Measurements from ENCODE around the gene STK39. TPM values are rescaled to one million over a fixed set of nuclear protein-coding genes. Genes with fewer than 3 reads are reported as not detected.

The STK39 gene
- total and polyA plus RNA-seq, 2 experiments from 2014 or later: 3.2 to 14.6 TPM

DNA sequence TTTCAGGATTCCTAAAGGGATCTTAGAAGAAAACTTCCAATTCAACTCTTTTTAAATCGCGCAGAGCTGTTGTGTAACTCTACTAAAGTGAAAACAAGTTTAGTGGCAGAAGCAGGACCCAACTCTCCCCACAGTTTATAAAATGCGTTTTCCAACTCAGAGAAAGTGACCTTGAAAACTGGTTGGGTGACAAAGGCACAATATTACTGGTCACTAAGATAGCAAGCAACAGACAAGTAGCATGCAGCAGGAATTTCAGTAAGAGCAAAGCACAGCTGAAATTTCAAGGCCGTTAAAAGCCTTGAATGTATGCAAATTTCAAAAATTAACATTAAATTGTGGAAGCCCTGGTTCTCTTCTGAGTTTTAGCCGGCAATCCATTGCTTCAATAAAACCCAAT is 66.9 kb downstream of the STK39 start:
- no peak overlapping the region for H2AFZ ChIP-seq
- H3K4me3 ChIP-seq: no peak overlapping the region
- in situ Hi-C loops (cut with MboI): no loop called here
- no peaks in the 10 kb centered on the region for H3K9me3 ChIP-seq (ENCODE audit: low read depth)
- no peaks in the 10 kb centered on the region for H3F3A ChIP-seq (ENCODE audit: insufficient read depth)
- 88 to 93% methylated on average over 5 of the region's 5 CpGs for WGBS, 2 experiments (ENCODE audit: low coverage in 1 of 2, low lambda C conversion rate in 2 of 2, missing lambda C conversion rate in 2 of 2)
- H3K4me1 ChIP-seq (ENCODE audit: insufficient read depth): peaks cover 9% of the 10 kb centered on the region
- no peak overlapping the region for H3K9ac ChIP-seq
- no peaks in the 10 kb centered on the region for H4K20me1 ChIP-seq (ENCODE audit: insufficient read depth)
- H3K36me3 ChIP-seq (ENCODE audit: low read depth): no peaks in the 10 kb centered on the region
- H3K9me2 ChIP-seq (ENCODE audit: insufficient read depth): no peaks in the 10 kb centered on the region
- H3K79me2 ChIP-seq (ENCODE audit: insufficient read depth): peaks cover 41% of the 10 kb centered on the region
- no peak overlapping the region for H3K4me2 ChIP-seq (ENCODE audit: unreplicated experiment)
- no peaks in the 10 kb centered on the region for H3K27me3 ChIP-seq (replicated peaks; ENCODE audit: insufficient read depth)
- H3K27ac ChIP-seq: no peak overlapping the region
- TF ChIP-seq EZH2 (IDR thresholded peaks at IDR 0.05; ENCODE audit: insufficient read depth, poor library complexity, severe bottlenecking): no peak
- no peak for TF ChIP-seq EZH2phosphoT487 (IDR thresholded peaks at IDR 0.05; ENCODE audit: insufficient read depth, low read depth)
- no peak for DNase-seq

DNA sequence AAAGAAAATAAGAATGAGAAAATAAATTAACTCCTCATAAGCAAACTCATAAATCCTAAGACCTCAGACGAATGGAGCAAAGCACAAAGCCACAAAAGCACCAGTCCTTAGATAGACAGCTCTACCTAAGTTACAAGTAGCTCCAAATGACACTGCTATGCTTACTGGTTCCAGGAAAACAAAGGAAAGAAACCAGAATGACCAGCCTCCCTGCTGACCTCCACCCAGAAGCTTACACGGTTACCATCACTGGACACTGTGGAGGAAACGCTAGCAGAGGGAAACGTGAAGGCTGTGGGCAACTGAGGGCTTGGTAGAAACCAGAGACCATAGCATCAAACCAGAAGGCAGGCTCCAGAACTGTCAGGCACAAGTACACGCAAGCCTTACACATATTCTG is 67.8 kb downstream of the STK39 start:
- Histone ChIP-seq H3K36me3 (ENCODE audit: low read depth) (no peaks in the 10 kb centered on the region), H3K4me1 (ENCODE audit: insufficient read depth) (no peaks in the 10 kb centered on the region), H2AFZ (no peak overlapping the region), H3K9me3 (ENCODE audit: low read depth) (no peaks in the 10 kb centered on the region), H3F3A (ENCODE audit: insufficient read depth) (no peaks in the 10 kb centered on the region), H3K79me2 (ENCODE audit: insufficient read depth) (peaks cover 36% of the 10 kb centered on the region), H3K9me2 (ENCODE audit: insufficient read depth) (no peaks in the 10 kb centered on the region), H3K27ac (no peak overlapping the region), H3K4me2 (ENCODE audit: unreplicated experiment) (no peak overlapping the region), H4K20me1 (ENCODE audit: insufficient read depth) (no peaks in the 10 kb centered on the region), H3K9ac (no peak overlapping the region), H3K4me3 (no peak overlapping the region), H3K27me3 (replicated peaks; ENCODE audit: insufficient read depth) (no peaks in the 10 kb centered on the region)
- TF ChIP-seq EZH2 (IDR thresholded peaks at IDR 0.05; ENCODE audit: insufficient read depth, poor library complexity, severe bottlenecking): no peak
- no peak for DNase-seq
- WGBS, 2 experiments (ENCODE audit: low coverage in 1 of 2, low lambda C conversion rate in 2 of 2, missing lambda C conversion rate in 2 of 2): 87 to 90% methylated on average over 5 of the region's 5 CpGs
- in situ Hi-C loops (cut with MboI): no loop called here

DNA sequence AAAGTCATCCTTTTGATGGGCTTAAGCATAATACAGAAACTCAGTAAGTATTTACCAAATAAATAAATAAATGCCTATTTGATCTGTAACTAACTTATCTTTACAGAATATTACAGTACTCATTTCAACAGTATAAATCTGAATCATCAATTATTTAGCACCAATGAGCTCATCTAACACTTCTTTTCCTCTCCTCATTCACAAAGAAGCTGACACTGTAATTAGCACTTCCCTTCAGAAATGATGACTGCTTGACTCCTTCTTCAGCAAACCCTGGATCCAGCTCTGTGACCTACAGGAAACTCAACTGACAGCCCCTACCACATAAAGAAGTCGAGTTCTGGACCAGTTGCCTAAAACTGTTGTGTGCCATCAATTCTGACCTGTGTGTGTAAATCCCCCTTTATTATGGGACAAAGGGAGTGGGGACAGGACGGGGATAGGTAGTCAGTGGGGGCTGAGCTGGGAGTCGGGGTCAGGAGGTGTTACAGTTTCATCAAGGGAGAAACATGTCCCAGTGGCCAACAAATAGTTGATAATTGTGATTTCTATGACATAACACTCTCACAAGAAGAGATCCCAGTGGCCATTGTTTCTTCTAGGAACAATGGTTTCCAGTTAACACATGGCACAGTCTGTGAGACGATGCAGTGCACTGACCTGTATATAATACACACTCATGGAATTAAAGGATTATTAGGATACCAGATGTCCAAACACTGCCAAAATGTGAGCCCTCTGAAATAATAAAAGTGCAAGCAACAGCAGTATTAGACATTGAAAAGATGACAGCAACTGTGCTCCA is 68.7 kb downstream of the STK39 start:
- no peaks in the 10 kb centered on the region for H4K20me1 ChIP-seq (ENCODE audit: insufficient read depth)
- H3K36me3 ChIP-seq (ENCODE audit: low read depth): no peaks in the 10 kb centered on the region
- no peaks in the 10 kb centered on the region for H3K4me1 ChIP-seq (ENCODE audit: insufficient read depth)
- TF ChIP-seq EZH2 (IDR thresholded peaks at IDR 0.05; ENCODE audit: insufficient read depth, poor library complexity, severe bottlenecking): no peak
- no peak for TF ChIP-seq EZH2phosphoT487 (IDR thresholded peaks at IDR 0.05; ENCODE audit: insufficient read depth, low read depth)
- no peak overlapping the region for H2AFZ ChIP-seq
- no peaks in the 10 kb centered on the region for H3K9me3 ChIP-seq (ENCODE audit: low read depth)
- H3K79me2 ChIP-seq (ENCODE audit: insufficient read depth): peaks cover 30% of the 10 kb centered on the region
- no peak overlapping the region for H3K4me3 ChIP-seq
- DNase-seq: no peak
- H3K27ac ChIP-seq: no peak overlapping the region
- WGBS, 2 experiments (ENCODE audit: low coverage in 1 of 2, low lambda C conversion rate in 2 of 2, missing lambda C conversion rate in 2 of 2): 84 to 89% methylated on average over 4 of the region's 4 CpGs
- H3K9ac ChIP-seq: no peak overlapping the region
- in situ Hi-C loops (cut with MboI): no loop called here
- no peak overlapping the region for H3K4me2 ChIP-seq (ENCODE audit: unreplicated experiment)
- no peaks in the 10 kb centered on the region for H3K9me2 ChIP-seq (ENCODE audit: insufficient read depth)
- no peaks in the 10 kb centered on the region for H3F3A ChIP-seq (ENCODE audit: insufficient read depth)
- H3K27me3 ChIP-seq (replicated peaks; ENCODE audit: insufficient read depth): no peaks in the 10 kb centered on the region

DNA sequence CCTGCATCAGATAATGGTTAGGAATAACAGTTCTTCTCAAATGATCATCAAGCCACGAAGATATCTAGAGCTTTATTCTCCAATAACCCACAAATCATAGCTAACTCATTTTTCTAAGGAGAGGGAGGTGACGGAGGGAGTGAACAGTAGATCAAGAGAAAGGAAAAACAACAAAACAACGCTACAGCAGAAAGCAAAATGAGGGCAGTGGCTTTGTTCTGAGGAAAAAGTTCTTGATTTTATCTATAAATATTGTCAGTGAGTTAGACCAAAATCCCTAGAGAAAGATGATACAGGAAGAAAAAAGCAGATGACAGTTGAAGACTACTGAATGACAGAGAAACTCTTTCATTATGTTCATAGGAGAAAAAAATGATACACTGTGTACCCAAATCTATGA is 71.0 kb downstream of the STK39 start:
- Histone ChIP-seq H3K36me3 (ENCODE audit: low read depth) (no peaks in the 10 kb centered on the region), H3K79me2 (ENCODE audit: insufficient read depth) (peaks cover 11% of the 10 kb centered on the region; the same call in 1 of the 2 replicates), H3K4me3 (no peak overlapping the region), H3F3A (ENCODE audit: insufficient read depth) (no peaks in the 10 kb centered on the region), H3K4me1 (ENCODE audit: insufficient read depth) (no peaks in the 10 kb centered on the region), H3K9ac (no peak overlapping the region), H3K4me2 (ENCODE audit: unreplicated experiment) (no peak overlapping the region), H3K27ac (no peak overlapping the region), H3K9me3 (ENCODE audit: low read depth) (no peaks in the 10 kb centered on the region), H2AFZ (no peak overlapping the region), H3K9me2 (ENCODE audit: insufficient read depth) (no peaks in the 10 kb centered on the region), H4K20me1 (ENCODE audit: insufficient read depth) (no peaks in the 10 kb centered on the region), H3K27me3 (replicated peaks; ENCODE audit: insufficient read depth) (no peaks in the 10 kb centered on the region)
- WGBS, 2 experiments (ENCODE audit: low coverage in 1 of 2, low lambda C conversion rate in 2 of 2, missing lambda C conversion rate in 2 of 2): 59 to 68% methylated on average over 3 of the region's 3 CpGs
- DNase-seq: no peak
- no peak for TF ChIP-seq EZH2phosphoT487 (IDR thresholded peaks at IDR 0.05; ENCODE audit: insufficient read depth, low read depth)
- TF ChIP-seq EZH2 (IDR thresholded peaks at IDR 0.05; ENCODE audit: insufficient read depth, poor library complexity, severe bottlenecking): no peak
- in situ Hi-C loops (cut with MboI): no loop called here

All from GM23248 (cell line).